HepG2 (cell line): ENCODE results near the gene S100A10. TPM values are rescaled to one million over a fixed set of nuclear protein-coding genes. Genes with fewer than 3 reads are reported as not detected.

Experiments used
- ARID5B ChIP-seq: IDR thresholded peaks from 2 replicates; pipeline ENCODE4 v1.4.0; 2020; ENCODE audit warnings: mild to moderate bottlenecking, missing genetic modification reagents
- CREB1 ChIP-seq, 2 experiments: fragments of 450-650 bp in 1 of 2; IDR thresholded peaks; 2 replicates each; pipeline ENCODE4 v1.6.1; 2016 to 2017; ENCODE audit warnings: control low read depth in 1 of 2, mild to moderate bottlenecking in 1 of 2, missing compliant biosample characterization in 1 of 2, missing genetic modification characterization in 1 of 2
- FOXC1 ChIP-seq: sonication (generic); formaldehyde crosslinking; IDR thresholded peaks from 2 replicates; pipeline ENCODE4 v1.8.0; 2022; ENCODE audit warnings: mild to moderate bottlenecking, missing genetic modification reagents, borderline replicate concordance
- MTA3 ChIP-seq: sonication (generic); formaldehyde crosslinking; IDR thresholded peaks from 2 replicates; pipeline ENCODE4 v1.4.0; 2020; ENCODE audit warnings: missing genetic modification reagents
- NFRKB ChIP-seq: fragments of 450-650 bp; IDR thresholded peaks from 2 replicates; pipeline ENCODE4 v1.6.1; 2017
- PCBP1 ChIP-seq: fragments of 200-400 bp; formaldehyde crosslinking; IDR thresholded peaks from 2 replicates; pipeline ENCODE4 v1.6.1; 2017; ENCODE audit warnings: mild to moderate bottlenecking, low read depth, low read length, borderline replicate concordance
- RERE ChIP-seq: IDR thresholded peaks from 2 replicates; pipeline ENCODE4 v1.6.1; 2016; ENCODE audit warnings: low read depth, missing genetic modification reagents, missing compliant biosample characterization
- SAP130 ChIP-seq: IDR thresholded peaks from 2 replicates; pipeline ENCODE4 v1.6.1; 2016; ENCODE audit warnings: low read depth
- TFAP4 ChIP-seq: sonication (generic); IDR thresholded peaks from 2 replicates; pipeline ENCODE4 v1.6.1; 2016; ENCODE audit warnings: low read depth, borderline replicate concordance
- ZBTB26 ChIP-seq: IDR thresholded peaks from 2 replicates; pipeline ENCODE4 v1.6.1; 2016; ENCODE audit warnings: missing compliant biosample characterization, missing genetic modification reagents, borderline replicate concordance
- ZBTB34 ChIP-seq: sonication (generic); formaldehyde crosslinking; IDR thresholded peaks from 2 replicates; pipeline ENCODE4 v1.8.0; 2022; ENCODE audit warnings: mild to moderate bottlenecking, missing genetic modification reagents
- ZNF160 ChIP-seq: sonication (generic); formaldehyde crosslinking; IDR thresholded peaks from 2 replicates; pipeline ENCODE4 v1.8.0; 2022; ENCODE audit warnings: mild to moderate bottlenecking, inconsistent platforms, missing genetic modification reagents
- ZNF33A ChIP-seq: sonication (generic); formaldehyde crosslinking; IDR thresholded peaks from 2 replicates; pipeline ENCODE4 v1.5.1; 2020; ENCODE audit warnings: missing genetic modification reagents, mild to moderate bottlenecking, moderate library complexity, borderline replicate concordance
- ZNF737 ChIP-seq: sonication (generic); formaldehyde crosslinking; IDR thresholded peaks from 2 replicates; pipeline ENCODE4 v1.5.0; 2020; ENCODE audit warnings: missing genetic modification reagents, mild to moderate bottlenecking, borderline replicate concordance
- polyA plus RNA-seq, 8 experiments: library from polyadenylated mRNA; depleted of rRNA in 3 of 8; stranded (reverse) in 7 of 8; unstranded in 1 of 8; fragments of >200 nt; fragmentation: Illumina TruSeq in 4 of 8; extraction: Trizol in 4 of 8; gene quantifications; 2 replicates each; pipeline versions ENCODE4 v1.2.1 to v1.2.3, GENCODE V29; 2011 to 2016; ENCODE audit warnings: low read depth in 4 of 8, missing spikeins in 1 of 8, mixed read lengths in 1 of 8; ENCODE audit not compliant: insufficient read depth in 1 of 8
- total RNA-seq, 5 experiments: library from RNA; depleted of rRNA; stranded (reverse); fragments of >200 nt; fragmentation: Illumina TruSeq; extraction: Trizol; gene quantifications; 2 replicates each; pipeline ENCODE4 v1.2.3, GENCODE V29; 2016; ENCODE audit warnings: low read depth in 1 of 5

S100A10 gene
- total and polyA plus RNA-seq, 2 of the 13 experiments (the other 11 are each of a cell fraction or from before 2014, with no cell fraction given): 16.8 to 28.7 TPM

- TF ChIP-seq ARID5B (CRISPR knock-in tag) (peak; percentile 20; the same call in 1 of the 2 replicates), TFAP4 (no peak), NFRKB (no peak), RERE (CRISPR knock-in tag) (no peak), ZNF33A (CRISPR knock-in tag) (no peak), PCBP1 (no peak), ZNF160 (CRISPR knock-in tag) (no peak), ZBTB26 (CRISPR knock-in tag) (peak; percentile 88), FOXC1 (CRISPR knock-in tag) (no peak), ZNF737 (CRISPR knock-in tag) (no peak), ZBTB34 (no peak), SAP130 (CRISPR knock-in tag) (peak; percentile 60), CREB1 (IDR thresholded peaks at IDR 0.05) (no peak), CREB1 (CRISPR knock-in tag; IDR thresholded peaks at IDR 0.05) (no peak), MTA3 (CRISPR knock-in tag) (no peak)
These were observed 2.8 kb downstream of the S100A10 start (continued) for GRCh38 chr1:151990856-151991198.
